Stimulated activated CD4-positive, alpha-beta T cell treated with anti-CD3 and anti-CD28 coated beads, Interleukin-2, amount 100 ng/mL, for 48 hours (primary cell): ENCODE measurements around the gene HNRNPU.

Experiments used
- DNase-seq, 2 donors: peaks; one replicate each; pipeline ENCODE4 v3.0.0-alpha.2; 2020

The HNRNPU gene

DNA sequence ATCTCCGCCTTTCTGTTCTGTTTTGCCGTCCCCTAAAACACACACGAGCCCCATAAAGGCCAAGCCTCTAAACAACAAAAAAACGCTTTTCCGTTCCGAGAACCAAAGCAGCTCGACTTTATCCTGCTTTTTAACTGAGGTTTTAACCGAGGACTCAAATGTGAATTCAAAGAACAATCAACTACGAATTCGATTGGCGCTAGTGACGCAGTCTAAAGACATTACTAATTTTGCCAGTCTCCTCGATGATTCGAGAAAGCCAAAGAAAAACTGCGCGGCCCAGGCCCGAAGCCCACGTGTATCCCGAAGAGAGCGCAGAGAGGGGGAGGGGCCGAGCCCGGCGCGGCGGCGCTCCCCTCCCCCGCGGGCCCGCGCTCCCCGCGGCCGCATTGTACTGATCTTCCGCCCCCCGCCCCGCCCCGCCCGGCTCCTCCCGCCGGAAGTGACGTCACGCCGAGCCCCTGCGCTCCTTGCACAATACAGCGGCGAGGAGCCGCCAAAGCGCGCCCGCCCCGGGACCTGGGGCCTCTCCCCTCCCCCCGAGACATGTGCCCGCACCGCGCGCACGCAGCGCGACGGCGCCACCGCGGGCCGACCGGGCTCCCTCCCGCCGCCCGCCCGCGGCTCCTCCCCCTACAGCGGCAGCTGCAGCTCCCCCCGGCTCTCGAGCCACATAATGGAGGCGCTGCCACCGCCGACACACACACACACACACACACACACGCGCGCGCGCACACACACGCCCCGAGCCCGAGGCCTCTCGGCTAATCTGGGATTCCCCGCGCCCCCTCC lies 1.4 kb downstream of the HNRNPU start:
- DNase-seq: peak; percentile 96

DNA sequence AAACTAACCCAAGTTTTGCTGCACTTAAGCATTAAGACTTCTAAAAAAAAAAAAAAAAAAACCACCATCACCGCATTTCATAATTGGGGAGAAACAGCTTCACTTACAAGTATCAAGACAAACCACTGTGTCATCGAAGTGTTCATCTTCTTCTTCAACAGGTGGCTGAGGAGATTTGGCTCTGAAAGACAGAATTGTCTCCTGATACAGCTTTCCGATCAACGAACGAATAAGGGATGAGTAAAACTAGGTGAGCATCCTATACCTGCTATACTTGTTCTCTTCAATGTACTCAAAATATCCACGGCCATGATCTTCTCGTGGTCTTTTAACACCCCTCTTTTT lies 2.0 kb downstream of the HNRNPU start:
- no peak for DNase-seq

DNA sequence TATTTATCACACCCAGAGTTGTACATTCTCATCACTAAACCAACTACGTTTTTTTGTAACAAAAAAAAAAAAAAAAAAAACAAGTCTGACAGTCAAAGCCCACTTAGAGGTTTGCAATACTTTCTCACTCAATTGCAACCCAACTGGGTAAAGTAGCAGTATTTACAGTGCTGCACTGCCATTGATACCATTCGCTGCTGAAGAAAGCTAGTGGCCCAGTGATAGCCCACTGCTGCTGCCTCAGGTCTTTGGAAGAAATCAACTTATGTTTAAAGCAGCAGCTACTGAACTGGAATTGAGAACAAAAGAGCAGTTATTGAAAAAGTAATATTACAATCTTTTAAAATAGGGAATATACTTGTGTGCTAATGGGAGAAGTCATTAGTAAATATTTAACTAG lies 2.7 kb downstream of the HNRNPU start:
- DNase-seq: no peak

GRCh38 chr1:244860914-244861610 lies 3.3 kb downstream of the HNRNPU start:
- no peak for DNase-seq

DNA sequence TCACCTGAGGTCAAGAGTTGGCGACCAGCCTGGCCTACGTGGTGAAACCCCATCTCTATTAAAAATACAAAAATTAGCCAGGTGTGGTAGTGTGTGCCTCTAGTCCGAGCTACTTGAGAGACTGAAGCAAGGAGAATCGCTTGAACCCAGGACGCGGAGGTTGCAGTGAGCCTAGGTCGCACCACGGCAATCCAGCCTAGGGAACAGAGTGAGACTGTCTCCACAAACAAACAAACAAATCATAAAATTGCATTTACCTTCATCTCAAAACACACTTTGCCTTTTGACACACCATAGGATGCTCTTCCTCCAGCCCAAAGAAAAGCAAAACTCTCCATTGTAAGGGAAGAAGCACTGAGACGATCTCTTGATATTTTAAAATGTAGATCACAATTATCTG lies 4.3 kb downstream of the HNRNPU start:
- no peak for DNase-seq

GRCh38 chr1:244858357-244858756 lies 6.0 kb downstream of the HNRNPU start:
- DNase-seq: no peak

DNA sequence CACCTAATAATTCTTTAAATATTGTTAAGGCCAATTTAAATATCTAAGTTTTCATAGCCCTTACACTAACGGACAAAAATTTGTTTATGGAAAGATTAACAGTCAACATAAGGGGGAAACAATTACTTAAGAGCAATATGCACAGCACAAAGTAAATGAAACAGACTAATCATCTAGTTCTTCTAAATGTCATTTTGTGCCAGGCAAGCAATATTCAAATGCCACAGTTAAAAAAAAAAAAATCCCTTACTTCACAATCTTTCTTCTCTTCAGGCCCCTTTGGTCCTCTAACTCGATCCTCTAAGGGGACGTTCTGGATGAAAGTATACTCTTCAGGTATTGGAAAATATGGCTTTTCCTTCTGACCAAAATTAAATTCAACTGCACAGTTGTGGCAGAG lies 6.6 kb downstream of the HNRNPU start:
- no peak for DNase-seq

DNA sequence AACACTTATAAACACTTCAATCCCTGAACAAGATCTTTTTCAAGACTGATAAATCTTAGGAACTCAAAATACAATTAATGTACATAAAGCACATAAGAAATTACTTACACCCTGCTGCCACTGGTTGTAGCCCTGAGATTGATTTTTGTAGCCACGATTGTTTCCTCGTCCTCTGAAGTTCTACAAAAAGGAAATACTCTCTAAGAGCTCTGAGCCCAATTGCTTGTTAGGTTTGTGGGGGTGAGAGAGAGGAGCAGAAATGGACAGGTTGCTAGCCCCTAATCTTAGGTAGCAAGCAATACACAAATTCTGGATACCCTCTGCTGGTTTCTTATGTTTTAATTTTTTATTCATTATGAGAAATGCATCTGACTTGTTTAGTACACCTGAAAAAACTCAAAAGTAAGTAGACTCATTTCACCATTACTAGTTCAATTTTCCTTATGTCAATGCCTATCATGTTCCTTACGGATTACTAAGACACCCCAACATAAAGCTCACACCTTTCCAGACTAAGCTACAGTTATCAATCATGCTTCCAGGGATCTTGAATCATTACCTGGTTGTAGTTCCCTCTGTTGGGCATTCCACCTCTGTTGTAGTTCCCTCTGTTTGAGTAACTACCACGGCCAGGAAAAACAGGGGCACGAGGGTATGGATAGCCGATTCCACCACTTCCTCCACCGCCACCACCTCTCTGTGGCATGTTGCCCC lies 9.3 kb downstream of the HNRNPU start:
- no peak for DNase-seq

GRCh38 chr1:244854166-244854565 lies 10.2 kb downstream of the HNRNPU start:
- DNase-seq: no peak

DNA sequence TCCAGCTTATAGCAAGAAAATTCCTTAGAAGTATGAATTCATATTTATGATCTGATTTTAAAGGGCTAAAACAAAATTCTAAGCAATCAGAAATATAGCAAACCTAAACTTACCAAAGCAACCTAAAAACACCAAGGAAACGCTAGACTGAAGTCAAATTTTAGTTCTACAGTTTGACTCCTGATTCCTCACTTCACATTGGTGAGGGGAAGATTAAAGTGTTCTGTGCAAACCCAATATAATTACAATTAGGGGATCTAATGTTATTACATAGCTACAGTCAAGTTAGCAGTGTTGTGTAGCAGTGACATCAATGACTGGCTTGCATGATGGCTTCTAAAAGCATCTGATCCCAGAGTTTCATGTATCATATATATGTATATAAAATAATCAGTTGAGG lies 11.6 kb downstream of the HNRNPU start:
- no peak for DNase-seq

- no peak for DNase-seq
These were observed 12.7 kb downstream of the HNRNPU start for GRCh38 chr1:244851546-244852231.

GRCh38 chr1:244850896-244851295 lies 13.4 kb downstream of the HNRNPU start:
- DNase-seq: no peak

DNA sequence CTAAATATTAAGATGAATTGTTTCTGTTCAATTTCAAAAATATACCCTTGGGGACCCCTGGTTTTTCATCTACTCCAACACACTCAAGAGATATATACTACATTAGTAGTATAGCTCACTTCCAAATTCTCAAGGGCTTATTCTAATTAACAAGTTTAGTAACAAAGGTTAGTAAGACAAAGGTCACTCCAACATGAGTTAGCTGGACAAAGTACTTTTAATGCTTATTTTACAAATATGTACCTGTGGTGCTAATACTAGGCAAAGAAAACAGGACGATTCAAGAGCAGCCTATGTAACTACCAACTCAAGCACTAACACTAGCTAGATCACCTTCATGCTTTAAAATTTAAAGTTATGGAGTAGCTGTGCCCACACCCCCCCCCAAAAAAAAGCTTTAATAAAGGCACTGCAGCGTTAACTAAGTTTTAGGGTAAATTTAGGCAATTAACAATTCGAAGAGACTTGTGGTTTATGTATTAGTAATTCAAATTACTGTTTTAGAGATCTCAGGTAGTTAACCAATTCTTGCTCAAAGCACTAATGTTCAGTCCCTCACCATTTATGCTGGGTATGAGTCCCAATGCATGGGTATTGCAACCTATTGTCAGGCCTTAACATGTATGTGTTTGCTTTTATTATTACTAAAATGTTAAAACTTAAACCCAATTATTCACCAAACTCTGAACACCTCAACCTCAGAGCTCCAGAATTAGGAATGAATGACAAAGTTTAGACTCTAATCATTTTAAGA lies 14.1 kb downstream of the HNRNPU start:
- no peak for DNase-seq

DNA sequence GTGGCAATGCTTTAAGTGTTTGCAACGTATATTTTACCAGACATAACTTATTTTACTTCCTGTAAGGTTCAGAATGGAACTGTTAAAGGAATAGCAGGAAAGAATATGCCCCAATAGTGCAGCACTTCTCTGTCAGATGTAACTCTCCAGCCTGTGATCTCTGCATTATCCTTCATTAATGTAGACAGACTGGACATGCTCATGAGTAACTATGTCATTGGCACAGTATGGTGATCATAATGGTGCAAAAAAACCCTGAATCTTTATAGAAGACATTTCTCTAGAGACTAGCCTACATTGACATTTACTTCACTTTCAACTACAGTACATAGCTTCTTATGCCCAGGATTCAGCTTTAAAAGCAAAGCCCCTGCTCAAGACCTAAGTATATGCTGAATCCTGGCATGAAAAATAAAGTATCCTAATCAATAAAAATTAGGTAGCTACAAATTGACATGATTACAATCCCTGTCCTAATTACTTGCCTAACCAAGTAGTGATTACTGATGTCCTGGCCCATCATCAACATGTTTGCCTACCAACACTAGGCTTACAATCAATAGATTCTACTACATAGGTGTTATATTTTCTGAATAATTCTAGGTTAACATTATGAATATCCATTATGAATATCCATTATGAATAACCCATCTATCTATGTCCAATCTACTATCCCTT lies 15.0 kb downstream of the HNRNPU start:
- no peak for DNase-seq

DNA sequence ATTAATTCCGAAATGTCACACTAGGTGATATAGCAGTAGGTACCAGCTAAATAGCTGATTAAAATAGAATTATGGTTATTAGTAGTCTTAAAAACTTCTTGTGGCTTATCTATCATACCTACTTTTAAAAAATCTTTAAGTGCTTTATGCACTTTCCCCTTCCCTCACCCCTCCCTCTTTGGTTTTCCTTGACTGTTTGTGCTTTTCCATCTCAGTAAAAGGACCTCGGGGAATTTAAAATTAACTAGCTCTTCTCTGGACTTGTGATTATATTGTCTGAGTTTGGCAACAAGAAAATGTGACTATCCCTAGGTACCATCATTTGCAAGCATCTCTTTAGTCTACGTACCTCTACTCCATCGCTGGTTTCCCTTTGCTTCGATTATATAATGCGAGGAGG lies 17.7 kb downstream of the HNRNPU start:
- no peak for DNase-seq

GRCh38 chr1:244844155-244845121 lies 19.9 kb downstream of the HNRNPU start:
- no peak for DNase-seq

DNA sequence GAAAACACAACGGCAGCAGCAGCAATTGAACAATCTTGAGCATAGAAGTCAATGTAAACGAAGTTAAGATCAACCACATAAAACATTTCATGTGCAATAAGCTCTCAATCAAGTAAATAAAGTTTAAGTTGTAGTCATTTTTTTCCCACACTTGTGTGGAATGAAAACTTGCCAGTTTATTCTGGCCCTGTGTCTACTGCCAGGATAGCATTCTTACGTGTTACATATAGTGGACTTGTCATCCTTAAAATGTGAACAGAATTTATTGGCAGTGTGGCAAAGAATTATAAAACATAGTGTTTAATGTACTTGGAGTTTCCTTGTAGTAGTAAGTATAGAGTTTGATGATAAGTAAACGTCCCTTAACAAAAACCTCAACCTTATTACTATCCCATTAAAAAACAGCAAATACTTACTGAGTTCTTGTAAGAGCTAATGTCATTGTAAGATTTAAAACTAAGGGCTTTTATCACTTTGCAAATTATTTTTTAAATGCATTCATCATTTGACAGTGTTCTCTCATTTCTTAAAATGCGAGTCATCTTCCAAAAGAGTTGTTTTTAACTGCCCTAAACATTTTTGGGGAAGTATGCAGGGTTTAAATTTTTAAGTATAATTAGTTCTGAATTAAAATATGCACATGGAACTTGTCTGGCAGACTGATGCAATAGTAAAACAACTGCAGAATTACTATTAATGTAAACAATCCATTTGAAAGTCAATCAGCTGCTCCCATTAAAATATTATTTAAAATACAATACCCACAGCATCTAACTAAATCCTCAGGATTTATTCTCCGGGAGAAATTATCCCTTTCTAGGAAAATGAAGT lies 21.0 kb downstream of the HNRNPU start:
- no peak for DNase-seq

DNA sequence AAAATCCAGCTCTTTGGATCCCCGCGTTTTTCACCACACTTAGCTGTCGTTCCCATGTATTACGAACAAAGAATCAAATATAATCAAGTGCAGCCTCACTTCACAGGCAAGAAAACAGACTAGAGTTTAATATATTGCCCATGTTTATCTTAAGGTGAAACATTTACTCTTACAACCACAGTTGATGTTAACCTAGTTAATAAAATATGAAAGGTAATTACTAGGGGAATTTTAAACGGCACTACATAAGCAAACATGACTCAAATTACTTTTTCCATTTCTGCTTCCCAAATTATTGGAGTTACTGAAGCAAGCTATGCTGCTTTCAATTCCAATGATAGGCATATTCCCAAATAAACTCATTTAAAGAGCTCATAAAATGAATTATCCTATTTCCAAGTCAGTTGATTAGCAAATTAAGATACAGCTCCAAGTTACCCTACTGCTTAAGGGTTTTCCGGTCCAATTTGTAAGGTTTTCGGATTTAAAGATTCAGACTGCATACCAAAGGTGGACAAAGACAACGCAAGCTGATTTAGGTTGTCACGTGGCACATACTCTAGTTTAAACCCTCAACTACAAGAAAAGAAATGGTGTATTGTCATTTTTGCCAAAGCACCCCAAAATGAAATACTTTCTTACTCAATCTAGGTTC lies 22.9 kb downstream of the HNRNPU start:
- DNase-seq: no peak

GRCh38 chr1:244840219-244840794 lies 24.0 kb downstream of the HNRNPU start:
- no peak for DNase-seq
